IgD-negative memory B cell (primary cell): ENCODE results near the gene ABHD17C. TPM values are rescaled to one million over a fixed set of nuclear protein-coding genes. Genes with fewer than 3 reads are reported as not detected.

ENCODE experiments used
- H3K27ac Mint-ChIP-seq, 3 donors: one replicate each; pipeline ENCODE4 v1.8.0; 2020 to 2022; ENCODE audit warnings: mild to moderate bottlenecking in 3 of 3, mixed read lengths in 3 of 3, moderate library complexity in 1 of 3
- H3K27me3 Mint-ChIP-seq: one replicate; pipeline ENCODE4 v1.8.0; 2021; ENCODE audit warnings: mixed read lengths
- H3K36me3 Mint-ChIP-seq: one replicate; pipeline ENCODE4 v1.8.0; 2020; ENCODE audit warnings: mild to moderate bottlenecking, mixed read lengths
- H3K4me1 Mint-ChIP-seq, 3 donors: one replicate each; pipeline ENCODE4 v1.8.0; 2020 to 2022; ENCODE audit warnings: mixed read lengths in 3 of 3, mild to moderate bottlenecking in 1 of 3
- H3K4me3 Mint-ChIP-seq, 4 donors: one replicate each; pipeline ENCODE4 v1.8.0; 2020 to 2022; ENCODE audit warnings: mild to moderate bottlenecking in 4 of 4, mixed read lengths in 4 of 4, moderate library complexity in 3 of 4
- H3K9me3 Mint-ChIP-seq, 3 donors: one replicate each; pipeline ENCODE4 v1.8.0; 2020 to 2021; ENCODE audit warnings: mixed read lengths in 3 of 3, mild to moderate bottlenecking in 1 of 3
- polyA plus RNA-seq: library from polyadenylated mRNA; unstranded; fragments of 300-500 nt; fragmentation: Illumina TruSeq; gene quantifications from one replicate; pipeline ENCODE4 v1.2.3, GENCODE V29; 2021

Gene ABHD17C
- polyA plus RNA-seq, 1 donor from 2014 or later: 0.11 TPM

GRCh38 chr15:80677041-80677440, 18.1 kb upstream of the ABHD17C start:
- Mint-ChIP-seq H3K27me3 (peaks cover 7% of the 10 kb centered on the region), H3K9me3 (peaks cover 0 to 2% (median 2%) of the 10 kb centered on the region in 3 donors), H3K36me3 (no peaks in the 10 kb centered on the region), H3K4me3 (no peak overlapping the region), H3K27ac (no peak overlapping the region), H3K4me1 (peaks cover 0 to 2% (median 0%) of the 10 kb centered on the region in 3 donors)

GRCh38 chr15:80679167-80679803, 15.8 kb upstream of the ABHD17C start:
- H3K9me3 Mint-ChIP-seq: peaks cover 2 to 6% (median 3%) of the 10 kb centered on the region in 3 donors

GRCh38 chr15:80679804-80680175, 15.3 kb upstream of the ABHD17C start:
- peaks cover 2 to 6% (median 4%) of the 10 kb centered on the region in 3 donors for H3K9me3 Mint-ChIP-seq

More at GRCh38 chr15:80679167-80679803, 15.8 kb upstream of the ABHD17C start:
- no peak overlapping the region for H3K4me3 Mint-ChIP-seq
- peaks cover 0 to 2% (median 0%) of the 10 kb centered on the region in 3 donors for H3K4me1 Mint-ChIP-seq
- H3K27me3 Mint-ChIP-seq: peaks cover 15% of the 10 kb centered on the region
- no peaks in the 10 kb centered on the region for H3K36me3 Mint-ChIP-seq
- no peak overlapping the region for H3K27ac Mint-ChIP-seq

GRCh38 chr15:80682201-80682600, 12.9 kb upstream of the ABHD17C start:
- H3K36me3 Mint-ChIP-seq: no peaks in the 10 kb centered on the region
- H3K27me3 Mint-ChIP-seq: peaks cover 11% of the 10 kb centered on the region
- no peak overlapping the region for H3K27ac Mint-ChIP-seq
- no peak overlapping the region for H3K4me3 Mint-ChIP-seq
- H3K9me3 Mint-ChIP-seq: peaks cover 4 to 6% (median 4%) of the 10 kb centered on the region in 3 donors
- H3K4me1 Mint-ChIP-seq: no peaks in the 10 kb centered on the region

More at GRCh38 chr15:80679804-80680175, 15.3 kb upstream of the ABHD17C start:
- H3K27ac Mint-ChIP-seq: no peak overlapping the region
- peaks cover 16% of the 10 kb centered on the region for H3K27me3 Mint-ChIP-seq
- H3K36me3 Mint-ChIP-seq: no peaks in the 10 kb centered on the region
- peaks cover 0 to 2% (median 0%) of the 10 kb centered on the region in 3 donors for H3K4me1 Mint-ChIP-seq
- H3K4me3 Mint-ChIP-seq: no peak overlapping the region

- Mint-ChIP-seq H3K36me3 (no peaks in the 10 kb centered on the region), H3K9me3 (peaks cover 4 to 6% (median 4%) of the 10 kb centered on the region in 3 donors), H3K27me3 (peaks cover 11% of the 10 kb centered on the region), H3K4me3 (no peak overlapping the region), H3K27ac (no peak overlapping the region), H3K4me1 (no peaks in the 10 kb centered on the region)
These were observed 10.4 kb upstream of the ABHD17C start for GRCh38 chr15:80684697-80685096.

- H3K4me3 Mint-ChIP-seq: no peak overlapping the region
- no peaks in the 10 kb centered on the region for H3K4me1 Mint-ChIP-seq
- H3K36me3 Mint-ChIP-seq: no peaks in the 10 kb centered on the region
- peaks cover 11% of the 10 kb centered on the region for H3K27me3 Mint-ChIP-seq
- no peak overlapping the region for H3K27ac Mint-ChIP-seq
- H3K9me3 Mint-ChIP-seq: peaks cover 4 to 6% (median 4%) of the 10 kb centered on the region in 3 donors
These were observed 9.5 kb upstream of the ABHD17C start for GRCh38 chr15:80685628-80686027.

- Mint-ChIP-seq H3K27me3 (peaks cover 1% of the 10 kb centered on the region), H3K36me3 (no peaks in the 10 kb centered on the region), H3K27ac (no peak overlapping the region), H3K4me1 (peaks cover 0 to 6% (median 2%) of the 10 kb centered on the region in 3 donors), H3K9me3 (peaks cover under 1 to 4% (median 2%) of the 10 kb centered on the region in 3 donors), H3K4me3 (no peak overlapping the region)
These were observed 5.8 kb upstream of the ABHD17C start for GRCh38 chr15:80689294-80689693.

- Mint-ChIP-seq H3K36me3 (no peaks in the 10 kb centered on the region), H3K4me1 (peaks cover 0 to 8% (median 5%) of the 10 kb centered on the region in 3 donors), H3K27me3 (no peaks in the 10 kb centered on the region), H3K27ac (no peak overlapping the region), H3K9me3 (peaks cover 0 to 4% (median 0%) of the 10 kb centered on the region in 3 donors), H3K4me3 (no peak overlapping the region)
These were observed 5.4 kb upstream of the ABHD17C start for GRCh38 chr15:80689716-80690115.

GRCh38 chr15:80691575-80691974, 3.5 kb upstream of the ABHD17C start:
- H3K36me3 Mint-ChIP-seq: no peaks in the 10 kb centered on the region
- no peak overlapping the region for H3K27ac Mint-ChIP-seq
- H3K4me1 Mint-ChIP-seq: peaks cover 5 to 13% (median 9%) of the 10 kb centered on the region in 3 donors
- H3K27me3 Mint-ChIP-seq: peaks cover 7% of the 10 kb centered on the region
- H3K4me3 Mint-ChIP-seq: peak overlapping the region in 1 of 4 donors; percentile 79
- H3K9me3 Mint-ChIP-seq: no peaks in the 10 kb centered on the region

- Mint-ChIP-seq H3K27me3 (peaks cover 17% of the 10 kb centered on the region), H3K36me3 (peaks cover 1% of the 10 kb centered on the region)
These were observed 1.2 kb upstream of the ABHD17C start for GRCh38 chr15:80693682-80694610.

GRCh38 chr15:80694611-80695098, 455 bp upstream of the ABHD17C start:
- Mint-ChIP-seq H3K27ac (peak overlapping the region in 1 of 3 donors; percentile 92), H3K9me3 (no peaks in the 10 kb centered on the region), H3K36me3 (peaks cover 1% of the 10 kb centered on the region), H3K4me1 (peaks cover 8 to 19% (median 14%) of the 10 kb centered on the region in 3 donors), H3K27me3 (peaks cover 17% of the 10 kb centered on the region), H3K4me3 (peak overlapping the region; percentile 85 to 97 (median 92))

More at GRCh38 chr15:80693682-80694610, 1.2 kb upstream of the ABHD17C start:
- no peaks in the 10 kb centered on the region for H3K9me3 Mint-ChIP-seq
- H3K4me1 Mint-ChIP-seq: peaks cover 8 to 19% (median 14%) of the 10 kb centered on the region in 3 donors
- H3K4me3 Mint-ChIP-seq: peak overlapping the region; percentile 85 to 97 (median 92)
- peak overlapping the region in 1 of 3 donors; percentile 92 for H3K27ac Mint-ChIP-seq

- Mint-ChIP-seq H3K4me3 (peak overlapping the region; percentile 91 to 96 (median 94)), H3K4me1 (peaks cover 8 to 19% (median 14%) of the 10 kb centered on the region in 3 donors), H3K9me3 (no peaks in the 10 kb centered on the region), H3K27ac (peak overlapping the region; percentile 63 to 88 (median 80)), H3K27me3 (peaks cover 19% of the 10 kb centered on the region), H3K36me3 (peaks cover 1% of the 10 kb centered on the region)
These were observed 976 bp downstream of the ABHD17C start for GRCh38 chr15:80695911-80696661.

- peak overlapping the region in 2 of 4 donors; percentile 92 to 94 for H3K4me3 Mint-ChIP-seq
- peaks cover 3% of the 10 kb centered on the region for H3K36me3 Mint-ChIP-seq
These were observed 2.1 kb downstream of the ABHD17C start for GRCh38 chr15:80697075-80697685.

GRCh38 chr15:80698676-80699075, 3.6 kb downstream of the ABHD17C start:
- Mint-ChIP-seq H3K27me3 (peaks cover 19% of the 10 kb centered on the region), H3K4me1 (peaks cover 8 to 19% (median 14%) of the 10 kb centered on the region in 3 donors), H3K9me3 (no peaks in the 10 kb centered on the region), H3K36me3 (peaks cover 5% of the 10 kb centered on the region), H3K4me3 (peak overlapping the region in 1 of 4 donors; percentile 77), H3K27ac (no peak overlapping the region)

More at GRCh38 chr15:80697075-80697685, 2.1 kb downstream of the ABHD17C start:
- H3K27ac Mint-ChIP-seq: peak overlapping the region in 1 of 3 donors; percentile 88
- H3K4me1 Mint-ChIP-seq: peaks cover 8 to 19% (median 14%) of the 10 kb centered on the region in 3 donors
- peaks cover 19% of the 10 kb centered on the region for H3K27me3 Mint-ChIP-seq
- no peaks in the 10 kb centered on the region for H3K9me3 Mint-ChIP-seq
